Measurements from ENCODE around the gene RBM26. TPM values are rescaled to one million over a fixed set of nuclear protein-coding genes. Genes with fewer than 3 reads are reported as not detected.

The RBM26 gene
- total RNA-seq, 1 experiment from 2014 or later = 65.7 TPM

DNA sequence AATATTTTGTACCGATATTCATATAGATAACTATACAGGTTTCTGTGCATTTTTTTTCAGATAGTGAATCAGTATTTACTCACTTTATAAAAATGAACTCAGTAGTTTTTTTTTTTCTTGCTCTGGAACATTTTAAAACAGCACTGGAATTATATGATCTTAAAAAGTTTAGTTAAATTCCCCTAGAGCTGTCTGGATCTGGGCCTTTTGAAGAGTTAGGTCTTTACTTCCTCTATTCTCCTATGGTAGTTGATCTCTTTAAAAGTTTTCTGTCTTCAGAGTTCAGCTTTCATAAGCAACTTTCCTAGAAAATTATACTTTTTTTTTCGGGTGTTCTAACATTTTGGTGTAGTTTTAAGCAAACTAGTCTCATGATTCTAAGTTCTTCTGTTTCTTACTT is 21.8 kb upstream of the RBM26 start:
- Histone ChIP-seq H3K27ac (ENCODE audit: low read depth, low read length, poor library complexity, severe bottlenecking) (no peak overlapping the region), H3K9me3 (ENCODE audit: low read depth, low read length, poor library complexity, severe bottlenecking) (no peaks in the 10 kb centered on the region), H3K4me3 (ENCODE audit: low read depth, low read length, poor library complexity, severe bottlenecking) (no peak overlapping the region), H3K27me3 (replicated peaks; ENCODE audit: insufficient read depth, low read depth, low read length, poor library complexity) (no peaks in the 10 kb centered on the region), H3K4me1 (ENCODE audit: insufficient read depth, low read length, poor library complexity, severe bottlenecking) (no peaks in the 10 kb centered on the region), H3K36me3 (ENCODE audit: insufficient read depth, low read length, poor library complexity, severe bottlenecking) (no peaks in the 10 kb centered on the region)
- DNase-seq (ENCODE audit: low spot score) = no peak
- intact Hi-C loops (cut with micrococcal nuclease; ENCODE audit: unreplicated experiment) = loop anchor here (10.0 kb wide), 1 partner anchor 1587 kb away; no protein-coding TSS in a partner anchor
- POLR2A ChIA-PET (ENCODE audit: low non-redundant PET) = interaction anchor here (0.6 kb wide), 1 partner anchor 73 kb away, joined by 7 read pairs; no protein-coding TSS in a partner anchor
- TF ChIP-seq, protein P1, sequence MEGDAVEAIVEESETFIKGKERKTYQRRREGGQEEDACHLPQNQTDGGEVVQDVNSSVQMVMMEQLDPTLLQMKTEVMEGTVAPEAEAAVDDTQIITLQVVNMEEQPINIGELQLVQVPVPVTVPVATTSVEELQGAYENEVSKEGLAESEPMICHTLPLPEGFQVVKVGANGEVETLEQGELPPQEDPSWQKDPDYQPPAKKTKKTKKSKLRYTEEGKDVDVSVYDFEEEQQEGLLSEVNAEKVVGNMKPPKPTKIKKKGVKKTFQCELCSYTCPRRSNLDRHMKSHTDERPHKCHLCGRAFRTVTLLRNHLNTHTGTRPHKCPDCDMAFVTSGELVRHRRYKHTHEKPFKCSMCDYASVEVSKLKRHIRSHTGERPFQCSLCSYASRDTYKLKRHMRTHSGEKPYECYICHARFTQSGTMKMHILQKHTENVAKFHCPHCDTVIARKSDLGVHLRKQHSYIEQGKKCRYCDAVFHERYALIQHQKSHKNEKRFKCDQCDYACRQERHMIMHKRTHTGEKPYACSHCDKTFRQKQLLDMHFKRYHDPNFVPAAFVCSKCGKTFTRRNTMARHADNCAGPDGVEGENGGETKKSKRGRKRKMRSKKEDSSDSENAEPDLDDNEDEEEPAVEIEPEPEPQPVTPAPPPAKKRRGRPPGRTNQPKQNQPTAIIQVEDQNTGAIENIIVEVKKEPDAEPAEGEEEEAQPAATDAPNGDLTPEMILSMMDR (conservative IDR thresholded peaks at IDR 0.05; ENCODE audit: low read depth, low read length) = no peak
- TF ChIP-seq EZH2 (IDR thresholded peaks at IDR 0.05; ENCODE audit: borderline replicate concordance, low read depth, low read length, poor library complexity, severe bottlenecking) = no peak
- no TSS peak for BruUV-seq (replicated peaks)
- CTCF ChIA-PET = no interaction called here

DNA sequence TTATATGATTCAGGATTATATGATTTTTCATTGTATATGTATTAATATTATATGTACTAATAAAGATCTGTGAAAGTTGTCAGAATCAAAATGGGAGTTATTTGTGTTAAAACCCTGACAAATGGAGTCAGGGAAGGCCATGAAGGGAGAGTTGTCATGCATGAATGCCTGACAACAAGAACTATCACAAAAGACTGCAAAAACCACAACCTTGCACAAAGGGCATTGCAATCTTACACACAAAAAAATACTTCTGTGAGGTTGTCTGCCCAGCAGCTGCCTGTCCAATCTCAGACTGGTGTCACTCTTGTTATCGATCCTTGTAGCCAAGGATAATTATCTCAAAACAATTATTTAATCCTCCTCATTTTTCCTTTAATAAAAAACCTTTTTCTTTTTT is 21.2 kb upstream of the RBM26 start:
- Histone ChIP-seq H3K9me3 (ENCODE audit: low read depth, low read length, poor library complexity, severe bottlenecking) (no peaks in the 10 kb centered on the region), H3K4me1 (ENCODE audit: insufficient read depth, low read length, poor library complexity, severe bottlenecking) (no peaks in the 10 kb centered on the region), H3K27me3 (replicated peaks; ENCODE audit: insufficient read depth, low read depth, low read length, poor library complexity) (no peaks in the 10 kb centered on the region), H3K4me3 (ENCODE audit: low read depth, low read length, poor library complexity, severe bottlenecking) (no peak overlapping the region), H3K36me3 (ENCODE audit: insufficient read depth, low read length, poor library complexity, severe bottlenecking) (no peaks in the 10 kb centered on the region), H3K27ac (ENCODE audit: low read depth, low read length, poor library complexity, severe bottlenecking) (no peak overlapping the region)
- CTCF ChIA-PET = no interaction called here
- BruUV-seq (replicated peaks) = no TSS peak
- TF ChIP-seq, protein P1 (conservative IDR thresholded peaks at IDR 0.05; ENCODE audit: low read depth, low read length) = no peak
- no peak for TF ChIP-seq EZH2 (IDR thresholded peaks at IDR 0.05; ENCODE audit: borderline replicate concordance, low read depth, low read length, poor library complexity, severe bottlenecking)
- POLR2A ChIA-PET (ENCODE audit: low non-redundant PET) = no interaction called here
- peak; percentile 14 for DNase-seq (ENCODE audit: low spot score)
- intact Hi-C loops (cut with micrococcal nuclease; ENCODE audit: unreplicated experiment) = loop anchor here (10.0 kb wide), 1 partner anchor 1588 kb away; no protein-coding TSS in a partner anchor

DNA sequence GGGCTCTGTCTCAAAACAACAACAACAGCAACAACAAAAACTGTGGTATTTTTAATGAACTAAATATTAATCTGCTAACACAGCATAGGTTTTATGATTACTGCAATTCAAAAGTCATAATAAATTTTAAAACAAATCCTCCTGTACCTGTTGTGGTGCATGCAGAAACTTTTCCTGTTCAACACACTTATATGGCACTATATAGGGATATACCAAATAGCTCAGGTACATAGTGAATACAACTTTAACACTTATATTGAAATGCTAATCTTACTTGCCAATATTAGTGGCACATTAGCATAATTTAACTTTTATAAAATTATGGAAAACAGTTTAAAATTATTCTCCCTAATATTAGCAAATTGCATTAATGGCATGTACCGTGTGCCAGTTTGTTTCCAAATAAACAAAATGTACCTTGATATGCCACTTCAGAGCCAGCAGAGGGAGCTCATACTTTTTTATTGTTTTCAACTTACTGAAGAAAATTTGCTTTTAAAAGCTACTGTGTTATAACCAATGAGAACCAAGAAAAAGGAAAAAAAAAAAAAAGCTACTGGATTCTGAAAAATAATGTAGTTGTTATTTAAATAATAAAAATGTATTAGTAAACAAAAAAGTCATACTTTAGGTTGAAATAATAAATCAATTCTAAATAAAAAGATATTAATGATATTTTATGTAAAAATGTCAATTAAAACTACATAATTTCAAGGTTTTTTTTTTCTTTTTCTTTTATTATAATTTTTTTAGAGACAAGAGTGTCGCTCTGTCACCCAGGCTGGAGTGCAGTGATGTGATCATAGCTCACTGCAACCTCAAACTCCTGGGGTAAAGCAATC is 18.0 kb upstream of the RBM26 start:
- H3K9me3 ChIP-seq (ENCODE audit: low read depth, low read length, poor library complexity, severe bottlenecking) = no peaks in the 10 kb centered on the region
- no TSS peak for BruUV-seq (replicated peaks)
- H3K36me3 ChIP-seq (ENCODE audit: insufficient read depth, low read length, poor library complexity, severe bottlenecking) = no peaks in the 10 kb centered on the region
- H3K27me3 ChIP-seq (replicated peaks; ENCODE audit: insufficient read depth, low read depth, low read length, poor library complexity) = no peaks in the 10 kb centered on the region
- ChIA-PET CTCF (interaction anchor here (0.6 to 1.4 kb wide), 9 partner anchors 9 to 378 kb away, joined by 3 to 33 read pairs (median 4); no protein-coding TSS in a partner anchor), POLR2A (ENCODE audit: low non-redundant PET) (no interaction called here)
- DNase-seq (ENCODE audit: low spot score) = peak; percentile 65
- H3K4me1 ChIP-seq (ENCODE audit: insufficient read depth, low read length, poor library complexity, severe bottlenecking) = no peaks in the 10 kb centered on the region
- H3K4me3 ChIP-seq (ENCODE audit: low read depth, low read length, poor library complexity, severe bottlenecking) = no peak overlapping the region
- intact Hi-C loops (cut with micrococcal nuclease; ENCODE audit: unreplicated experiment) = loop anchor here (2.0 to 10.0 kb wide), 2 partner anchors 117 to 1591 kb away; no protein-coding TSS in a partner anchor
- no peak for TF ChIP-seq EZH2 (IDR thresholded peaks at IDR 0.05; ENCODE audit: borderline replicate concordance, low read depth, low read length, poor library complexity, severe bottlenecking)
- TF ChIP-seq, protein P1 (conservative IDR thresholded peaks at IDR 0.05; ENCODE audit: low read depth, low read length) = peak; percentile 71
- H3K27ac ChIP-seq (ENCODE audit: low read depth, low read length, poor library complexity, severe bottlenecking) = no peak overlapping the region
